GM18508 (cell line): ENCODE results near the gene FYN.

ENCODE experiments used
- ATAC-seq: cut with Tn5 transposase; IDR thresholded peaks from one replicate; pipeline ENCODE4 v1.9.1; 2021; ENCODE audit warnings: moderate number of reproducible peaks; ENCODE audit not compliant: insufficient read depth, unreplicated experiment

FYN gene

GRCh38 chr6:111759331-111759835 is 113.9 kb downstream of the FYN start:
- ATAC-seq, result no peak

- no peak for ATAC-seq
These were observed 114.5 kb downstream of the FYN start for GRCh38 chr6:111758608-111759329.

DNA sequence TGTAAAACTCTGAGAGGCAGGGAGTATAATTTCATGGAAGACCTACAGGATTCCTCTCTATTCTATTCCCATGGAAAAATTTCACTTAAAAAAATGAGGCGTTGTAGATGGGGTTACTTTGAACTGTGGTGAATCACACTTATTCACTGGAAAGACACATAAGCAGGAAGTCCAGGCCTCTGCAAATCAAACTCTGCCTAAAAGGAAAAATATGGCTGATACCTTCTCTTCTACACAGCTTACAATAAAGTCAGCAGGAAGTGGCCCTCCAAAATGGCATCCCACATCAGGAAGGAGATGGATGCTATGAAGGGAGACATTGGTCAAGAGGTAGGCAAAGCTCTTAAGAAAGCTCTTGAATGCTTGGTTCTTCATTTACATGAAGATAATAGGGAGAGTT is 115.9 kb downstream of the FYN start:
- no peak for ATAC-seq

- ATAC-seq, result no peak
These were observed 118.8 kb downstream of the FYN start for GRCh38 chr6:111754423-111754822.

DNA sequence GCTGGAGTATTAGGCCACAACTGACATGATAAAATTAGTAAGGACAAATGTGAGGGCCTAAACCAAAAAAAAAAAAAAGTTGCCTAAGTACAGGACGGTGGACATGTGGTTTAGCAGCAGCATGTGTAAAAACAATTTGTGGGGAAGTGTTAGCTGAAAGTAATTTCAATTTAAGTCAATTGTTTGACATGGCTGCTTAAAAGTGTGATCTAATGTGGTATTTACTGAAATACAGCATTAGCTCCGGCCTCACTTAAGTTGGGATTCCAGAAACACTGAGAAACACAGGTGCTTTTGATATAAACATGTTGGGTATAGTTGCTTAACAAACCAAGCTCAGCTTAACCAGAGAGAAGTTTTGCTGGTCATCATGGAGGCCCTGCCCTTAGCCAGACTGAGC is 119.7 kb downstream of the FYN start:
- ATAC-seq, result no peak

- ATAC-seq, result no peak
These were observed 120.8 kb downstream of the FYN start for GRCh38 chr6:111752476-111752875.

DNA sequence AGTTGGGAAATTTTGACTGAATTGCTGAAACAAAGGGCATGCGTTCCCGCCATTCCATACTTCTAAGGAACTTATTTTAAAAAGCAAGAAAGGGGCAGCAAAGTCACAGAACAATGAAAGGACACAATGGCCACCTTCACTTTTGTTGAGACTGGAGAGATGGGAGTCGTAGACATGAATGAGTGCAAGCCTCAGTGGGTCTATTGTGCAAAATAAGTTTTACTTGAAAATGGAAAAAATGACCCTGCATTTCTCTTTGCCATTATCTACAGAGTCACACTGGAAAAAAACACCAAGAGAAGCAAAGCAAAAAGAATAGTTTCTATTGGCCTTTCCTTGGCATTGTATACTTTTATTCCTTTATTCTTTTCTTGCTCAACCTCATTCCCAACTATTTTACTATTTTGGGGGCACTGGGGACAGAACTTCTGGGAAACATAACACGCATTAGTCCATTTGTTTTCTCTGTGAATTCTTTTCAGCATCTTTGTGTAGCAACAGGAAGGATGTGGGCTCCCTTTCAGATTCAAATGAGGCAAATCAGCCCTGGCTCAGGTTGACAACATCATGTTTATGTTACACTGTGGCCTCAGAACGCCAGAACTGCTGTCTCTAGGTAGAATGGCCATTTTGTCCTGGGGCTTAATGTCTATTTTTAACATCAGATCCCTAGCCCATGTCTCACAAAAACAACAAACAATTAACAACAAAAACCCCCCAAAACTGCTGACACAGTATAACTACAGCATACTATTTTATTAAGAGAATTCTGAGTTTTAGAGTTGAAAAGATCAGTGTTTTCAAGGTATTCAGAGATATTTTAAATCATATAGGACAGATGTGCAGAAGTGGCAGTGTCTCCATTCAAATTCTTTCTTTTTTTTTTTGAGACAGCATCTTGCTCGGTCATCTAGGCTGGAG is 122.2 kb downstream of the FYN start:
- ATAC-seq, result peak; percentile 73

- no peak for ATAC-seq
These were observed 123.1 kb downstream of the FYN start for GRCh38 chr6:111750153-111750552.

- no peak for ATAC-seq
These were observed 125.0 kb downstream of the FYN start for GRCh38 chr6:111748231-111748647.

DNA sequence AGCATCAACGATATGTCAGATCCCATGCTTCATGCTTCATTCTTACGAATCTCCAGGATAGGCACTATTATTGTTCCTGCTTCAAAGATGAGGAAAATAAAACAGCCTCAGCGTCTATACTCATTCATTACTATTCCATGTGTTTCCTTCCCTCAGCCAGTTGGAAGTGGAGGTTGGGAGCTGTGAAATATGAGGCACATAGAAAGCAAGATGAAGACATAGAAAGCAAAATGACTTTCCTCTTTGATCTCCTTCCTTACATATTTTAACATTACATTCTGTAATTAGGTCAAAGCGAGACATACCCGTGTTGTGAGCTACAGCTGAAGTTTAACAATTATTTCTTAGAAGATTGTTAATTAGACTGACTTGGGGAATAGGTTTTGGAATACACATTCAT is 125.4 kb downstream of the FYN start:
- ATAC-seq, result no peak

DNA sequence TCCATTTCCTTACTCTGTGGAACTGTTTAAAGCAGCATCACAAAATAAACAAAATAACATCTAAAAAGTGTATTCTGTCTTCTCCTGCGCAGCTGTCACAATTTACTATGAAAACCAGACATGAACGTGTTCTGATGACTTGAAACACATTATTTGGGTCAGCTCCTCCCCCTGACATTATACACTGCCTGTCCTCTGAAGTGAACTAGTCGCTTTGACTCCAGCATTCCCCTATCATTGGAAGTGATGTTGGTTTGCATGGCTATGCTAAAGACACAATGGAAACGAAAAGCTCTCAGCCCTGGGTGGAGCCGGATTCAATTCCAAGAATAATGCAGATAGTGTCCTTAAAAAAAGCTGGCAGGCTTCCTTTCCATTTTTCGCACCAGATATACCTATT is 125.9 kb downstream of the FYN start:
- ATAC-seq, result no peak

DNA sequence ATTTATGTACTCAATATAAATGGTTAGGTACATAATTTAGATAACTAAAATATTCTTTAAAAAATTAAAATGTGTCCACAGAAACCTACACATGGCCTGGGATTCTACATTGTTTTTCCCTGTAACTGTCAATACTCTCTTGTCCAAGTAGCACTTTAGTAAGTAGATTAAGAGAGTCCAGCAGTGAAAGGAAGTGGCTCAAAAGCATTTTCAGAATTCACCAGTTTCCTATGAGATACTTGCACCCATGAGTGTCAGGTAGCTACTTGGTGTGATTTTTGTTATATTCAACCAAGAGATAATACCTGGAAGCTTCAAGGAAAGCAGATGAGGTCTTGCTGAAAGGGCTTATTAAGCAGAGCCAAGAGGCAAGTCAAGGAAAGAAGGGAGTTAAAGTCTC is 126.3 kb downstream of the FYN start:
- ATAC-seq, result no peak

DNA sequence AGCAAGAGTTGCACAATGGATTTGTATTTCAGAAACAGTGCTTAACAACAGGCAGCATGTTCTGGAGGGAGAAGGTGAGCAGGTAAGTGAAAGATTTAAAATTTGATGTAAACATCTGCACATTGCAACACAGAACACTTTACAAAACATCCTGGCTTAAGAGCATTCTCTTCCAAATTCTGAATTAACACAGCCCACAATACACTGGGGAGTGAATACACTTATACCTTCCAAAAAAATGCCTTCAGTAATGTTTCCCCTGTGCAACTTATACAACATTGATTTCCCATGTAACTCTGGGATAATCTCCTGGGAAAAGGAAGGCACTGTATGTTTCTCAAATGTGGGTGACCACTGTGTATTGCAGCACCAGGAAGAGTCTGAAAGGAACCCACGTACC is 127.6 kb downstream of the FYN start:
- no peak for ATAC-seq

DNA sequence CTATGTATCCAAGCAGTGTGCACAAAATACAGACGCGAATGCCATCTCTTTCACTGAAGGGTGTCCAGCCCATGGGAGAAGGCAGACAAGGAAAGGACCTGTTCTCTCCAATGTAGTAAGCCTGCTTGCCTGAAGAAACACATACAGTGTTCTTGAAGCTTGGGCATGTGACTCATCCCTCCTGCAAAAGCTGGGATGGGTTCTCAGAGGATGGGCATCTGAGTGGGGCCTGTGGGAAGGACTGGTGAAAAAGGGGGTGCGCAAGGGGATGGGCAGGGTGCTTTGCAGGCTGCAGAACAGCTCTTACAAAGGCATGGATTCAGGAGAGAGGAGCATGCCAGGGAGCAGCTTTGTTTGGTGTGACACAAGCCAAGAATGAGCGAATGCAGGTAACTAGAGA is 128.1 kb downstream of the FYN start:
- ATAC-seq, result no peak

GRCh38 chr6:111743862-111744692 is 129.2 kb downstream of the FYN start:
- ATAC-seq, result no peak

DNA sequence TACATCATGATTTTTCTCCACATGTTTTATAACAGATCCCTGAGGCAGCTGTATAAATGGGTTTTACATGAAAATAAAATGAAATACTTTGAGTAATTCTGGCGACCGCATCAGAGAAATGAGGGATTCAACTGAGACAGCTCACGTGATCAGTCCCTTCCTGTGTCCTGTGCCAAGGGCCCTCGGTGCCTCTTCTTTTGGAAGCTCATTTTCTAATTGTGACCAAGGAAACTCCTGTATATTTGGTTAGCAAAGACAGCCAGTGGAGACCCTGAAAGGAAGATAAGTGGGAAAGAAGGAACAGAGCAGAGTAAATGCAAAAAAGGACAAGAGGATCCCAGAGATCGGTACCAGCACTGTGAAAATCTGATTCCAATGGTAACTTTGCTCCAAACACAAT is 129.9 kb downstream of the FYN start:
- ATAC-seq, result no peak

DNA sequence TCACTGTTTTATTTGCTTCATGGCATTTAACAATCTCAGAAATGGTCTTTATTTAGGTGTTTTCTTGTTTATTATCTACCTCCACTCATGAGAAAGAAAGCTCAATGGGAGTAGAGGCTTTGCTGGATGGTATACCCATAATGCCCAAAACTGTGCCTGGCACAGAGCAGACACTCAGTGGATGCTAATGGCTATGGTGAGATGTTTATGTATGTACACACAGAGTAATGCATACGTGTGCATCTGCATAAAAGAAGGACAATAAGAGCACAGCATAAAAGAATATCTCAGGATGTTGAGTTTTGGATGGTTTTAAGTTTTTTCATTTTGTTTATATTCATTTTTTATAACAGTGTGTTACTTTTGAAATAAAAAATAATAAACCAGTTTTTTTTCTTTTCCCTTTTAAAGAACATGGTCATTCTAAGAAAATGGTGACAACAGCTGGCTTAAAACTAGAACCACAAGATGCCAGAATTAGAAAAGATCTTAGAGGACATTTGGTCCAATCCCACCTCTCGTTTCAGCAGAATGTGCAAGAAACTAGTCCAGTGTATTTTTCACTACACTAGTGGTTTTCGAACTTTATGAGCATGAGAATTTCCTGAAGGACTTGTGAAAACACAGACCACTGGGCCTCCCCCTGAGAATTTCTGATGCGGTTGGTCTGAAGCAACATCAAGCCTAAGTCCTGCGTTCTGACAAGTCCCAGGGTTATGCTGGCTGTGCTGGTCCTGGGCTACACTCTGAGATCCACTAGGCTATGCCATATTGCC is 131.9 kb downstream of the FYN start:
- ATAC-seq, result no peak

DNA sequence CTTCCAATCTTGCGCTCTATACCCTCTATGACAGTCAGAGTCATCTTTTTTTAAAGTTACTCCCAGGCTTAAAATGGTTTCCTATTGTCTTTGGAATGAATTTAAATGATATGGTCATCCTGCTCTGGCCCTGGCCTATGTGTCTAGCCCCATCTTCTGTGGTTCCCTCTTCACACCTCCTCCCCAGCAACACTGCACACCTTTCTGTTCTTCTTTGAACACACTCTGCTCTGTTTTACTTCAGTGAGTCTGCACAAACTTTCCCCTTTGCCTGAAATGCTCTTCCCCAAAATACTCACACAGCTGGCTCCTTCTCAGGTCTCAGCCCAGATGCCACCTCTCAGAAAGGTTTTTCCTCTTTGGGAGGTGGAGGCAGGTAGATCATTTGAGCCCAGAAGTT is 132.7 kb downstream of the FYN start:
- ATAC-seq, result no peak

- no peak for ATAC-seq
These were observed 134.0 kb downstream of the FYN start for GRCh38 chr6:111739257-111739696.

DNA sequence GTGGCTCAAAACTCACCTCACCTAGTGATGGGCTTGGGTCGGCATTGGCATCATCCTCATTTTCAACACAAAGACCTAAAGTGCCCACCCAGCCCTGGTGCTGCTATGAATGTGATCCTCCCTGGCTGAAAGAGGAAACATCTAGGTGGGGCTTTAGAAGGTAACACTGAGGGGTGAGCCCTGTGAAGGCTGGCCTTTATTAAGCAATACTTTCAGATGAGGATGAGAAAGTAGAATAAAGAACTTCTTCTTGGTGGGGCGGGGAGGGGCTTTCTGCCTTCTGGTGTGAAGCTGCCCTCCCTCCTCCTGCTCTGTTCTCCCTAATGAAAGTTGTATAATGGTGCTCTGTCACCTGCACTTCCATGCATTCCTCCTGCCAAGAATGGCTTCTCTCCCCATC is 134.6 kb downstream of the FYN start:
- ATAC-seq, result no peak
